Measurements from ENCODE around the gene DMGDH.

DMGDH gene

GRCh38 chr5:79047199-79047598 is 22.3 kb downstream of the DMGDH start:
- no peak overlapping the region for H3K27ac ChIP-seq
- TF ChIP-seq CTCF (IDR thresholded peaks at IDR 0.05) (no peak), ZFX (IDR thresholded peaks at IDR 0.05; ENCODE audit: borderline replicate concordance) (no peak)

- no peak overlapping the region for H3K27ac ChIP-seq
- TF ChIP-seq ZFX (IDR thresholded peaks at IDR 0.05; ENCODE audit: borderline replicate concordance), result no peak
- no peak for TF ChIP-seq CTCF (IDR thresholded peaks at IDR 0.05)
These were observed 27.3 kb downstream of the DMGDH start for GRCh38 chr5:79042188-79042587.

- TF ChIP-seq ZFX (IDR thresholded peaks at IDR 0.05; ENCODE audit: borderline replicate concordance) (no peak), CTCF (IDR thresholded peaks at IDR 0.05) (no peak)
- no peak overlapping the region for H3K27ac ChIP-seq
These were observed 32.7 kb downstream of the DMGDH start for GRCh38 chr5:79036769-79037168.

- TF ChIP-seq ZFX (IDR thresholded peaks at IDR 0.05; ENCODE audit: borderline replicate concordance) (no peak), CTCF (IDR thresholded peaks at IDR 0.05) (no peak)
- H3K27ac ChIP-seq, result no peak overlapping the region
These were observed 34.2 kb downstream of the DMGDH start for GRCh38 chr5:79035237-79035636.

- H3K27ac ChIP-seq, result no peak overlapping the region
- TF ChIP-seq CTCF (IDR thresholded peaks at IDR 0.05) (no peak), ZFX (IDR thresholded peaks at IDR 0.05; ENCODE audit: borderline replicate concordance) (no peak)
These were observed 36.7 kb downstream of the DMGDH start for GRCh38 chr5:79032782-79033181.

GRCh38 chr5:79032031-79032695 is 37.3 kb downstream of the DMGDH start:
- no peak overlapping the region for H3K27ac ChIP-seq
- no peak for TF ChIP-seq CTCF (IDR thresholded peaks at IDR 0.05)
- no peak for TF ChIP-seq ZFX (IDR thresholded peaks at IDR 0.05; ENCODE audit: borderline replicate concordance)

GRCh38 chr5:79031485-79031867 is 38.0 kb downstream of the DMGDH start:
- H3K27ac ChIP-seq, result no peak overlapping the region
- TF ChIP-seq ZFX (IDR thresholded peaks at IDR 0.05; ENCODE audit: borderline replicate concordance) (no peak), CTCF (IDR thresholded peaks at IDR 0.05) (no peak)
